ENCODE measurements around the gene KCNRG.

DNA sequence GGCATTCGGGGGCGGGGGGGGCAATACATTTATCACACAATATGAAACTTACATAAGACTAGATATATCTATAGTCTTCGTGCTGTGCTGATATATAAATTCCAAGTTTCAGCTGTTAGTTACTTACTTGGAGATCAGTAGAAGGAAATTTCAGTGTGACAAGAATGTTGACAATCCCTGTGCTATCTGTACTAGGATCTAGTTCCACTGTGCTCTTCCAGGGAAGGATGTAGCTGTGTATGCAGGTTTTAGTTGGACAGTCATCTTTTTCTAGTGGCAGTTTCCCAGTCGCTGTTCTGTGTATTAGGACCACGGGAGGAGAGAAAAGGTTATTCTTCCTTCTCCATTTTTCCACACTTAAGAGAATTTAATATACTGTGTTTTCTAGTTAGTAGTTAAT, 21.6 kb upstream of the KCNRG start:
- TF ChIP-seq, protein P1, sequence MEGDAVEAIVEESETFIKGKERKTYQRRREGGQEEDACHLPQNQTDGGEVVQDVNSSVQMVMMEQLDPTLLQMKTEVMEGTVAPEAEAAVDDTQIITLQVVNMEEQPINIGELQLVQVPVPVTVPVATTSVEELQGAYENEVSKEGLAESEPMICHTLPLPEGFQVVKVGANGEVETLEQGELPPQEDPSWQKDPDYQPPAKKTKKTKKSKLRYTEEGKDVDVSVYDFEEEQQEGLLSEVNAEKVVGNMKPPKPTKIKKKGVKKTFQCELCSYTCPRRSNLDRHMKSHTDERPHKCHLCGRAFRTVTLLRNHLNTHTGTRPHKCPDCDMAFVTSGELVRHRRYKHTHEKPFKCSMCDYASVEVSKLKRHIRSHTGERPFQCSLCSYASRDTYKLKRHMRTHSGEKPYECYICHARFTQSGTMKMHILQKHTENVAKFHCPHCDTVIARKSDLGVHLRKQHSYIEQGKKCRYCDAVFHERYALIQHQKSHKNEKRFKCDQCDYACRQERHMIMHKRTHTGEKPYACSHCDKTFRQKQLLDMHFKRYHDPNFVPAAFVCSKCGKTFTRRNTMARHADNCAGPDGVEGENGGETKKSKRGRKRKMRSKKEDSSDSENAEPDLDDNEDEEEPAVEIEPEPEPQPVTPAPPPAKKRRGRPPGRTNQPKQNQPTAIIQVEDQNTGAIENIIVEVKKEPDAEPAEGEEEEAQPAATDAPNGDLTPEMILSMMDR (IDR thresholded peaks at IDR 0.05): no peak
- no peak for TF ChIP-seq POLR2AphosphoS5 (IDR thresholded peaks at IDR 0.05; ENCODE audit: low read depth, low read length)
- no peak for TF ChIP-seq MXI1 (IDR thresholded peaks at IDR 0.05; ENCODE audit: low read depth, low read length)
- TF ChIP-seq, protein P2, sequence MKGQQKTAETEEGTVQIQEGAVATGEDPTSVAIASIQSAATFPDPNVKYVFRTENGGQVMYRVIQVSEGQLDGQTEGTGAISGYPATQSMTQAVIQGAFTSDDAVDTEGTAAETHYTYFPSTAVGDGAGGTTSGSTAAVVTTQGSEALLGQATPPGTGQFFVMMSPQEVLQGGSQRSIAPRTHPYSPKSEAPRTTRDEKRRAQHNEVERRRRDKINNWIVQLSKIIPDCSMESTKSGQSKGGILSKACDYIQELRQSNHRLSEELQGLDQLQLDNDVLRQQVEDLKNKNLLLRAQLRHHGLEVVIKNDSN (IDR thresholded peaks at IDR 0.05; ENCODE audit: borderline replicate concordance, low read depth): no peak
- TF ChIP-seq RCOR1 (IDR thresholded peaks at IDR 0.05; ENCODE audit: low read length): no peak
- TF ChIP-seq, protein P3, sequence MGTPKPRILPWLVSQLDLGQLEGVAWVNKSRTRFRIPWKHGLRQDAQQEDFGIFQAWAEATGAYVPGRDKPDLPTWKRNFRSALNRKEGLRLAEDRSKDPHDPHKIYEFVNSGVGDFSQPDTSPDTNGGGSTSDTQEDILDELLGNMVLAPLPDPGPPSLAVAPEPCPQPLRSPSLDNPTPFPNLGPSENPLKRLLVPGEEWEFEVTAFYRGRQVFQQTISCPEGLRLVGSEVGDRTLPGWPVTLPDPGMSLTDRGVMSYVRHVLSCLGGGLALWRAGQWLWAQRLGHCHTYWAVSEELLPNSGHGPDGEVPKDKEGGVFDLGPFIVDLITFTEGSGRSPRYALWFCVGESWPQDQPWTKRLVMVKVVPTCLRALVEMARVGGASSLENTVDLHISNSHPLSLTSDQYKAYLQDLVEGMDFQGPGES (IDR thresholded peaks at IDR 0.05; ENCODE audit: low read depth, low read length): no peak
- TF ChIP-seq, protein P4, sequence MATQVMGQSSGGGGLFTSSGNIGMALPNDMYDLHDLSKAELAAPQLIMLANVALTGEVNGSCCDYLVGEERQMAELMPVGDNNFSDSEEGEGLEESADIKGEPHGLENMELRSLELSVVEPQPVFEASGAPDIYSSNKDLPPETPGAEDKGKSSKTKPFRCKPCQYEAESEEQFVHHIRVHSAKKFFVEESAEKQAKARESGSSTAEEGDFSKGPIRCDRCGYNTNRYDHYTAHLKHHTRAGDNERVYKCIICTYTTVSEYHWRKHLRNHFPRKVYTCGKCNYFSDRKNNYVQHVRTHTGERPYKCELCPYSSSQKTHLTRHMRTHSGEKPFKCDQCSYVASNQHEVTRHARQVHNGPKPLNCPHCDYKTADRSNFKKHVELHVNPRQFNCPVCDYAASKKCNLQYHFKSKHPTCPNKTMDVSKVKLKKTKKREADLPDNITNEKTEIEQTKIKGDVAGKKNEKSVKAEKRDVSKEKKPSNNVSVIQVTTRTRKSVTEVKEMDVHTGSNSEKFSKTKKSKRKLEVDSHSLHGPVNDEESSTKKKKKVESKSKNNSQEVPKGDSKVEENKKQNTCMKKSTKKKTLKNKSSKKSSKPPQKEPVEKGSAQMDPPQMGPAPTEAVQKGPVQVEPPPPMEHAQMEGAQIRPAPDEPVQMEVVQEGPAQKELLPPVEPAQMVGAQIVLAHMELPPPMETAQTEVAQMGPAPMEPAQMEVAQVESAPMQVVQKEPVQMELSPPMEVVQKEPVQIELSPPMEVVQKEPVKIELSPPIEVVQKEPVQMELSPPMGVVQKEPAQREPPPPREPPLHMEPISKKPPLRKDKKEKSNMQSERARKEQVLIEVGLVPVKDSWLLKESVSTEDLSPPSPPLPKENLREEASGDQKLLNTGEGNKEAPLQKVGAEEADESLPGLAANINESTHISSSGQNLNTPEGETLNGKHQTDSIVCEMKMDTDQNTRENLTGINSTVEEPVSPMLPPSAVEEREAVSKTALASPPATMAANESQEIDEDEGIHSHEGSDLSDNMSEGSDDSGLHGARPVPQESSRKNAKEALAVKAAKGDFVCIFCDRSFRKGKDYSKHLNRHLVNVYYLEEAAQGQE (IDR thresholded peaks at IDR 0.05; ENCODE audit: low read depth, low read length): no peak
- TF ChIP-seq YY1 (IDR thresholded peaks at IDR 0.05; ENCODE audit: low read depth): no peak

All from SK-N-SH (cell line).